ENCODE data around the gene NINJ2.
"Not testable (repeated sequence)": the region's sequence is repeated elsewhere in the genome, so short reads cannot be mapped to it uniquely, and the experiment has no call there.

Gene NINJ2

GRCh38 chr12:641321-641720 lies 21.9 kb downstream of the NINJ2 start:
- DNase-seq: not testable (repeated sequence)

- no peak for DNase-seq
Measured at GRCh38 chr12:640773-641172, 22.5 kb downstream of the NINJ2 start.

- no peak for DNase-seq
Measured at GRCh38 chr12:639988-640387, 23.3 kb downstream of the NINJ2 start.

DNA sequence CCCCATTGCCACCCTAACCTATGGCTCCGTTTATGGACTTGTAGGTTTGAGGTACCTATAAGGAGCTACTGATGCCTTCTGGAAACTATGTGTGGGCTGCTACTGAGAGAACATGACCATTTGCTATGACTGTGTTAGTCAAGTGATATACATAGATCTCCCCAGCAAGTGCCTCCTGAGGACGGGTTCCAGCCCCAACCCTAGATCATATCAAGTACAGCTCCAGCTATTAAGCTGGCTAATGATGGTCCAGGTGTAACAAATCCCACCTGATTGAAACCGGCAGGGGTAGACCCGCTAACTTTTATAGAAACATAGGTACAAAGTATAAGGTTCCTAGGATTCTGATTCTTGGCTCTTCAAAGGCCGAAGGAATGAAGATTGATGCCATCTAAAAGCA lies 23.7 kb downstream of the NINJ2 start:
- peak in 1 of 2 donors; percentile 42 for DNase-seq

DNA sequence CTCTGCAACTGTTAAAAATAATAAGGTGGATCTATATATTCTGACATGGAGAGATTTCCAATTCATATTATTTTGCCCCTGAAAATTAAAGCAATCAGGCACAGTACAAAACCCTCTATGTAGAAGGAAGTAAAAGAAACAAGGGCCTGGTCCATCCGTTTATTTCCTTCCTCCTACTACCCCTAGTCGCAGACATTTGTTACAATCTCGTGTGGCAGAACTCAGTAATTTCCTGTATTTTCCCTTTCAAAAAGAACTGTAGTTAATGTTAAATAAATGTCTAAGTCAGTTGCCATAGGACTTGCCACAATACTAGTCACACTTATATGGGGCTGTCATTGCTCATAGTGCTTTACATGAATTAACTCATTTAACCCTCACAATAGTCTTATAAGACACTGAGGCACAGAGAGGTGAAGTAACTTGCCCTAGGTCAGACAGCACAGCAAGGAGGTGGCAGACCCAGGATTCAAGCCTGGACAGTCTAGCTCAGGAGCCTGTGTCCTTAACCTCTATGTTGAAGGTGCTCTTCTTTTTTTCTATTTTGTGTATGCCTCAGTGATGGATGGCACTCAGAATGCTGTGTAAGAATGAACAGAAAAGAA lies 24.2 kb downstream of the NINJ2 start:
- DNase-seq: peak; percentile 59 to 65

- peak; percentile 39 to 44 for DNase-seq
Measured at GRCh38 chr12:636632-637031, 26.6 kb downstream of the NINJ2 start.

- no peak for DNase-seq
Measured at GRCh38 chr12:633731-634130, 29.5 kb downstream of the NINJ2 start.

- no peak for DNase-seq
Measured at GRCh38 chr12:632102-632696, 31.0 kb downstream of the NINJ2 start.

GRCh38 chr12:630656-631632 lies 32.3 kb downstream of the NINJ2 start:
- DNase-seq: peak in 1 of 2 donors; percentile 84

DNA sequence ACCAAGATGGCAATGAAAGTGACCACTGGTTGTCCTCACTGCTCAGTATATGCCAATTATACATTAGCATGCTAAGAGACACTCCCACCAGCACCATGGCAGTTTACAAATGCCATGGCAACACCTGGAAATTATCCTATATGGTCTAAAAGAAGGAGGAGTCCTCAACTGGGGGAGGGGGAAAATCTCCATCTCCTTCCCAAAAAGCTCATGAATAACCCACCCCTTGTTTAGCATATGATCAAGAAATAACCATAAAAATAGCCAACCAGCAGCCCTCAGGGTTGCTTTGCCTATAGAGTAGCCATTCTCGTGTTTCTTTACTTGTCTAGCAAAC lies 34.5 kb downstream of the NINJ2 start:
- not testable (repeated sequence) for DNase-seq

- DNase-seq: no peak
Measured at GRCh38 chr12:627863-628741, 35.1 kb downstream of the NINJ2 start.

GRCh38 chr12:627285-627684 lies 36.0 kb downstream of the NINJ2 start:
- no peak for DNase-seq

DNA sequence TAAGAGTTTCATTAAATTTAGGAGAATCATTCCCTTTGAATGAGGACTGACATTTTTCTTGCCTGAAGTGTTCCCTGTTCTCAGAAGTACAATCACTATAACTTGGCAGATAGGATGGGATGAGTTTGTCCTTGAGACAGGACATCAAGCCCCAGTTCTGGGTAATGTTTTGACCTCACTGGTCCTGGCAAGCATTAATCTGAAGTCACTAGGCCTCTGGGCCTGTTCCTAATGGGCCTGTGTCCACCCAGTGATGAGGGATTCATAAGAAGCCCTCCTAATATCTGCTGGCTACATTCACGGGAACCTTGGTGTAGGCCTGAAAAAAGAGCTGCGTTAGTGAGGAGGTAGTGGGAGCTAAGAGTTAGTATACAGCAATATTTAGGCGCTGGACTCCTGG lies 37.2 kb downstream of the NINJ2 start:
- no peak for DNase-seq

- no peak for DNase-seq
Measured at GRCh38 chr12:623865-624372, 39.3 kb downstream of the NINJ2 start.

- no peak for DNase-seq
Measured at GRCh38 chr12:623172-623864, 39.9 kb downstream of the NINJ2 start.

DNA sequence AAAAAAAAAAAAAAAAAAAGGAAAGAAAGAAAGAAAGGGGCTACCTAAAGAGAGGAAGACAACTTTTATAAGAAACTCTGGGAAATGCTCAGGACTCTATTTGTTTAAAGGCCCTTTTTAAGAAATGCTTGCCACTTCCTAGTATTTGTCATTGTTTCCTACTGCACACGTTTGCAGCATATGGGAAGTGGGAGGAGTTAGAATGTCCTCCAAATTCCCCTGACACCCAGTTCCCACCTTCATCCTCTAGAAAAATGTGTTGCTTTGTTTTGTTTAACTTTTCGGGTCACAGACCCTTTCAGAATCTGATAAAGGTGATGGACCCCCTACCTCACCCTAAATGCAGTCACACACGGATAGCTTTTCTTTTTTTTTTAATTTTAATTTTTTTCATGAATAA lies 40.8 kb downstream of the NINJ2 start:
- DNase-seq: peak; percentile 55 to 62

DNA sequence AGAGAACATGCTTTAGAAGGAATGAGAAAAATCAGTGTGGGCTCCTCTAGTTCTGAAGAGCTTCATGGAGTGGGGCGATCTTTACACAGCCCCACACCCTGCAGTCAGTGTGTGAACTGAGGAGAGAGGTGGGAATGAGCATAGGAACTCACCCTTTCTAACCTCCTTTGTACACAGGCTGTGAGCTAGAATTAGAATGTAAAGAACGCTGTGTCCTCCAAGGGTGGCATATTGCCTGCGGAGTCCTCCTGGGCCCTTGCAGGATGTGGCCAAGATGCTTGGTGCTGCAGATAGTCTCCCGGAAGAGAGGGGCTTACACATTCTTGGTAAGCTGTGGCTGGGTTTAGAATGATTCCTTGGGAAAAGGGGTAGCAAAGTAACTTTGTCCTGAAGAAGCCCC lies 43.9 kb downstream of the NINJ2 start:
- DNase-seq: no peak

DNA sequence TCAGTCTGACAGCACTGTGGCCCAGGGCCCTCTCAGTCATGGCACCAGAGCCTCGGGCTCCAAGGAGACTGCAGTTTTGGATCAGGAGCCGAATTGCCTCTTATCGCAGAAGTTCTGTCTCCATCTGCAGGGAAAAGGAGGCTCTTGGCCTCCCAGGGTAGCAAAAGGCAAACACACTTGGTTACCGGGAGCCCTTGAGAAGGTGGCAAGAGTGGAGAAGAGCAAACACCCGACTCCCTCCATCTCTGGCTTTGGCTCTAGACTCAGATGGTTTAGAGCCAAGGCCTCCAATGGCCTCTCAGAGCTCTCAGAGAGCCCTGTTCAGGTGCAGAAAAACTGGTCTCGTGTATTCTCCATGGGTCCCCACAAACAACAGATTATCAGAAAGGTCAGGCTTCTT lies 44.6 kb downstream of the NINJ2 start:
- no peak for DNase-seq

- DNase-seq: peak; percentile 85 to 86
Measured at GRCh38 chr12:617304-617915, 45.8 kb downstream of the NINJ2 start.

- peak; percentile 33 to 61 for DNase-seq
Measured at GRCh38 chr12:615620-616019, 47.6 kb downstream of the NINJ2 start.

DNA sequence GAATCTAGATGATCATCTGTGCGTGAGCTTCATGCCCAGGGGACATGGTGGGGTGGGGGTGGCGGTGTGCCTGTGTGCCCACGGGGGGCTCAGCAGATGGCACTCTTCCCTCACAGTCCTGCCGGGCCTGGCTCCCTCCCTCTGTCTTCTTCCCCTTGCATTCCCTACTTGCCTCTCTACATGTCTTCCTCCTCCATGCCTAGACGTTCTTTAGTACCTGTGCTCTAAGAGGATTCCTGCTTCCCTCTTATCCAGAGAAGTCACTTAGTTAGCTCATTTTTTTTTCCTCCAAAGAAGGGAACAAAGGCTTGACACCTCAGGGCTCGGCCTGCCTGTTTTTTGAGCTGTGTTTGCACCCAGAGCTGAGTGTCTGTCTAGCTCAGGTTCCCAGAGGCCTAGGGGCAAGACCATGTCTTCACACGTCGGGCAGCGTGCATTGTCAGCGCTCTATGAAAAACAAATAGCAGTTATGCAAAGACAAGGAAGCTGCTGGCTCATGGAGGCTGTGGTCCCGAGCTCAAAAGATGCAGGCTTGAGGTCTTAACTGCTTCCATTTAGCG lies 48.8 kb downstream of the NINJ2 start:
- peak; percentile 26 to 41 for DNase-seq

Measured in inflammatory macrophage (primary cell).